Measurements from ENCODE around the gene PARP12.

GRCh38 chr7:140051820-140052219 lies 10.9 kb downstream of the PARP12 start:
- TF ChIP-seq, protein P1, sequence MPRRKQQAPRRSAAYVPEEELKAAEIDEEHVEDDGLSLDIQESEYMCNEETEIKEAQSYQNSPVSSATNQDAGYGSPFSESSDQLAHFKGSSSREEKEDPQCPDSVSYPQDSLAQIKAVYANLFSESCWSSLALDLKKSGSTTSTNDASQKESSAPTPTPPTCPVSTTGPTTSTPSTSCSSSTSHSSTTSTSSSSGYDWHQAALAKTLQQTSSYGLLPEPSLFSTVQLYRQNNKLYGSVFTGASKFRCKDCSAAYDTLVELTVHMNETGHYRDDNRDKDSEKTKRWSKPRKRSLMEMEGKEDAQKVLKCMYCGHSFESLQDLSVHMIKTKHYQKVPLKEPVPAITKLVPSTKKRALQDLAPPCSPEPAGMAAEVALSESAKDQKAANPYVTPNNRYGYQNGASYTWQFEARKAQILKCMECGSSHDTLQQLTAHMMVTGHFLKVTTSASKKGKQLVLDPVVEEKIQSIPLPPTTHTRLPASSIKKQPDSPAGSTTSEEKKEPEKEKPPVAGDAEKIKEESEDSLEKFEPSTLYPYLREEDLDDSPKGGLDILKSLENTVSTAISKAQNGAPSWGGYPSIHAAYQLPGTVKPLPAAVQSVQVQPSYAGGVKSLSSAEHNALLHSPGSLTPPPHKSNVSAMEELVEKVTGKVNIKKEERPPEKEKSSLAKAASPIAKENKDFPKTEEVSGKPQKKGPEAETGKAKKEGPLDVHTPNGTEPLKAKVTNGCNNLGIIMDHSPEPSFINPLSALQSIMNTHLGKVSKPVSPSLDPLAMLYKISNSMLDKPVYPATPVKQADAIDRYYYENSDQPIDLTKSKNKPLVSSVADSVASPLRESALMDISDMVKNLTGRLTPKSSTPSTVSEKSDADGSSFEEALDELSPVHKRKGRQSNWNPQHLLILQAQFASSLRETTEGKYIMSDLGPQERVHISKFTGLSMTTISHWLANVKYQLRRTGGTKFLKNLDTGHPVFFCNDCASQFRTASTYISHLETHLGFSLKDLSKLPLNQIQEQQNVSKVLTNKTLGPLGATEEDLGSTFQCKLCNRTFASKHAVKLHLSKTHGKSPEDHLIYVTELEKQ (CRISPR knock-in tag; IDR thresholded peaks at IDR 0.05): no peak
- TF ChIP-seq CTCF (IDR thresholded peaks at IDR 0.05 in 2 of 3, conservative IDR thresholded peaks at IDR 0.05 in 1 of 3; ENCODE audit: insufficient read depth in 2 of 3, low read depth in 1 of 3, low read length in 3 of 3): no peak

Measured in K562 (cell line).